ENCODE measurements around the gene RGS6. TPM values are rescaled to one million over a fixed set of nuclear protein-coding genes. Genes with fewer than 3 reads are reported as not detected.
"Not testable (repeated sequence)": the region's sequence is repeated elsewhere in the genome, so short reads cannot be mapped to it uniquely, and the experiment has no call there.

Gene RGS6
- total RNA-seq, 2 experiments from 2014 or later, result 0.10 to 0.44 TPM

DNA sequence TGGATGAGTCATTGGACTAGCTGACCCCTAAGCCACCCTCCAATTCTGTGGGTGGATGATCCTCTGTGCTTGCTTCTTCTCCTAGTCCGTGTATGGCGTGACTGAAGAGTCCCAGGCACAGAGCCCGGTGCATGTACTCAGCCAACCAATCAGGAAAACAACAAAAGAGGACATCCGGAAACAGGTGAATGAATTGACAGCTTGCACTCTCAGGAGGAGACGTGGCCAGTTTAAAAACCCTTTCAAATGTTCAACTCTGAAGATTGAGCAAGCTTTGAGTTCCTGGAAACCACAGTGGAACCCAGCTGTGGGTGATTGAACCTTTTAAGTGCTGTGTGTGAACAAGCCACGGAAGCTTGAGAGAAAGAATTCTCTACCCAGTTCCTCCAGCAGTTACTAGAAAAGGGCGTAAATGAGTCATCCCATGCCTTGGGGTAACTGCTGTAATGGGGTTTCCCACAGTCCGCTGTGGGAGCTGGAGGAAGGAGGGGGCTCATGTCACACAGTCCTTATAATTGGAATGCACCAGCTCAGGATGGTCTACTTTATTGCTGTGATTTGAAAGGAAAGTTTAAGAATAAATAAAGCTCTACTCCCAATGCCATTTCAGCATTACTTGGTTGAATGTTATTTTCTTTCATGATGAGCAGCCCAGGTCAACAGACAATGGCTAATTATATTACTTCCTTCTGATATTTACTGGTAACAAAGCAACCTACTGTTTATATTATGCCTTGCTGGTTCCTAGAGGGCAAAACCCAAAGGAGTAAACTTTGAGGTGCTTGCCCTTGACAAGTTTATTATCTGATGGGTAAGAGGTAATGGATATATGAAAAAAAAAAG, 544.6 kb downstream of the RGS6 start:
- Mint-ChIP-seq H3K27ac (peak overlapping the region; percentile 80), H3K4me1 (peaks cover 42% of the 10 kb centered on the region)

DNA sequence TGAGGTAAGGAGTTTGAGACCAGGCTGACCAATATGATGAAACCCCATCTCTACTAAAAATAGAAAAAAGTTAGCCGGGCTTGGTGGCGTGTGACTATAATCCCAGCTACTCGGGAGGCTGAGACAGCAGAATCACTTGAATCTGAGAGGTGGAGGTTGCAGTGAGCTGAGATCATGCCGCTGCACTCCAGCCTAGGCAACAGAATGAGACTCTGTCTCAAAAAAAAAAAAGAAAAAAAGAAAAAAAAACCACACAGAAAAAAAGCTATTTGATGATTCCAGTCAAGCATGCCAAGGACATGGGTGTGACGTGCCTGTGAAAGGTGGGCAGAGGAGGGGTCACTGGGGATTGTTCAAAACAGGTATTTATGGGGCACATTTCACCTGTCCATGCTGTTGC, 545.3 kb downstream of the RGS6 start:
- not testable (repeated sequence) for DNase-seq, H3K9me3 Mint-ChIP-seq, H3K36me3 Mint-ChIP-seq, H3K27ac Mint-ChIP-seq, H3K4me3 Mint-ChIP-seq
- Mint-ChIP-seq H3K4me1 (peaks cover 42% of the 10 kb centered on the region), H3K27me3 (peaks cover 37% of the 10 kb centered on the region)

More for the DNA sequence above, 544.6 kb downstream of the RGS6 start:
- DNase-seq, result peak; percentile 78
- no peaks in the 10 kb centered on the region for H3K36me3 Mint-ChIP-seq
- H3K27me3 Mint-ChIP-seq, result peaks cover 30% of the 10 kb centered on the region
- H3K9me3 Mint-ChIP-seq, result no peaks in the 10 kb centered on the region
- H3K4me3 Mint-ChIP-seq, result peak overlapping the region; percentile 38

DNA sequence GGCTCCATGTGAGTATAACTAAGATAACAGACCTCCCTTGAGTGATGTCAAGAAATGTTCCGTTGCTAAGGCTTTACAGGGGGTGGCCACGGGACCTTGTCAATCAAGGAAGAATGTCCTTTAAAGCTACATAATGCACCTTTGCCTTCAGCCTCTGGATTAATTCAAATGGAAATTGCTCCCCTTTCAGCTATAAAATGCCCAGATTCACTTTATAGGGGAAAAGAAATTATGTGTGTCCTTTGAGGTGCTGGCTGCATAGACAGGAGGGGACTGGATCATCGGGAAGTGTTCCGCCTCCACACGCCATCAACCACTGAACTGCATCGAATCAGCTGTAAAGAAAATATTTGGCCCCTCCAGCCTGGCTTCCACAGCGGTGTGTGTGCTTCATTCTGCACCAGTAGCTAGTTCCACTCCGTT, 546.3 kb downstream of the RGS6 start:
- Mint-ChIP-seq H3K4me3 (no peak overlapping the region), H3K36me3 (no peaks in the 10 kb centered on the region), H3K27me3 (peaks cover 40% of the 10 kb centered on the region), H3K4me1 (peaks cover 42% of the 10 kb centered on the region), H3K9me3 (no peaks in the 10 kb centered on the region), H3K27ac (no peak overlapping the region)
- DNase-seq, result no peak

DNA sequence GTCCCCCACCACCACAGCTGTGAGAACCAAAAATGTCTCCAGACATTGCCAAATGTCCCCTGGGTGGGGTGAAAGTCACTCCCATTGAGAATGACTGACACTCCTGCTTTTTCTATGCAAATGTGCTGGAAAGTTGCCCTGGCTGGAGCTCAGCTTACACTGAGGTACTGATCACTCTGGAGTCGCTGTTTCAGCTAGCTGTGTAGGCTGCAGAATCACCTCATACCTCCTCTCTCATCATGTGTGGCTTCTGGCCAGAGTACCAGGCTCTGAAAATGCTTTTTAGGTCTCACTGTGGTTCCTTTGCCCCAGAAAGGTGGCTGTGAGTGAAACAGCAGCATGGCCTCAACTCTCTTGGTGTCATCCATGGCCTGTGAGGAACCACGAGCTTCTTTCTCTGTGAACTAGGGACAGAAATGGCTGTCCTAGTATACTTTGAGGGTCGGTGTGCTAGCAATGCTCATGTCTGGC, 547.3 kb downstream of the RGS6 start:
- Mint-ChIP-seq H3K27me3 (peaks cover 36% of the 10 kb centered on the region), H3K4me1 (peaks cover 42% of the 10 kb centered on the region), H3K36me3 (peaks cover 2% of the 10 kb centered on the region), H3K9me3 (no peaks in the 10 kb centered on the region), H3K27ac (no peak overlapping the region), H3K4me3 (no peak overlapping the region)
- no peak for DNase-seq

DNA sequence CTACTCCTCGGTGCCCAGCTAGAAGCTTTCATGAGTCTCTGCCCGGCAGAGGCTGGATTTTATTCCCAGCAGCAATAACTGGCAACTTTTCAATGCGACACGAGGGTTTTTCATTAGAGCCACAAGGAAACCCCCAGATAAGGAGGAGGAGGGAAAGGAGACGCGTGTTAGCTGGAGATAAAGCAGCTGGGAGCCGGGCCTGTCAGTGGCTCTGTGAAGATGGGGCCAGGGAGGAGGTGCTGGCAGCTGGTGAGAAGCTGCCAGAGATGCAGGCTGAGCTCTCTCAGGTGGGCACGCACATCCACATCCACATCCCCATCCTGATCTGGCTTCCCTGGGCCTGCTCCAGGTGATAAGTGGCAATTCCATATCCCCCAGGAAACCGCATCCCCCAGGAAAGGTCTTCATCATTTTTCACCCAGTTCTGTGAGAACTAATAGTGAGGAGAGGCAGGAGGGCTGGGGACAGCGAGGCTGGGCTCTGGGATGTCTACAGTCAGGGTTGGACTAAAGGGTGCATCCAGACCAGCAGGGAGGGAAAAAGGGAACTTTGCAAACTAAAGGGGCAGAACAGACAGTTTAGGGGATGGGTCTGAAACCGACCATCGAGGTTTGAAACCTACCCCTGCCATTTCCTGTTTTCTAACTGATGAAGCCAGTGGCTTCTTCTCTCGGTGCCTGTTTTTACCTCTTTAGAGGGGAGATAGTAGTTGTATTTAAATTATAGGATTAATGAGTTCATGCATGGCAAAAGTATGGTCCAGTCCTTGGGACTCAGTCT, 548.4 kb downstream of the RGS6 start:
- Mint-ChIP-seq H3K27ac (no peak overlapping the region), H3K9me3 (no peaks in the 10 kb centered on the region), H3K4me3 (no peak overlapping the region), H3K4me1 (peaks cover 42% of the 10 kb centered on the region), H3K36me3 (peaks cover 2% of the 10 kb centered on the region), H3K27me3 (peaks cover 33% of the 10 kb centered on the region)
- no peak for DNase-seq

DNA sequence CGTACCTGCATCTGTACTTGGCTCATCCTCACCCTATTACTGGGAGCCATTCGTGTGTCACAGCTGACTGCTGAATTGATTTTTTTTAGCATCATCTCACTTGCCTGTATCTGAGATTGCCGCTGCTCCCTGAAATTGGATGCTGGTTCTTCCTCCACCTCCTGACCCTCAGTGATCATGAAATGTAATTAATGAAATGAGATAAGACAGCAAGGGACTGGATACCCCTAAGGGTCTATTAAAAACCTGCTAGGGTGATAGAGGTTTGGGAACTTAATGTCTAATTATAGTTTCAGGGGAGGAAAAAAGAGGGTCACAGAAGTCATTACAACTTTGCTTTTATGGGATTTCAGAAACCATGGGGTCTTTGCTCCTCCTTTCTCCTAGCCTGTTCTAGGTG, 551.1 kb downstream of the RGS6 start:
- H3K4me3 Mint-ChIP-seq, result no peak overlapping the region
- no peak overlapping the region for H3K27ac Mint-ChIP-seq
- H3K27me3 Mint-ChIP-seq, result peaks cover 25% of the 10 kb centered on the region
- H3K36me3 Mint-ChIP-seq, result peaks cover 4% of the 10 kb centered on the region
- H3K4me1 Mint-ChIP-seq, result peaks cover 21% of the 10 kb centered on the region
- no peak for DNase-seq
- H3K9me3 Mint-ChIP-seq, result no peaks in the 10 kb centered on the region

DNA sequence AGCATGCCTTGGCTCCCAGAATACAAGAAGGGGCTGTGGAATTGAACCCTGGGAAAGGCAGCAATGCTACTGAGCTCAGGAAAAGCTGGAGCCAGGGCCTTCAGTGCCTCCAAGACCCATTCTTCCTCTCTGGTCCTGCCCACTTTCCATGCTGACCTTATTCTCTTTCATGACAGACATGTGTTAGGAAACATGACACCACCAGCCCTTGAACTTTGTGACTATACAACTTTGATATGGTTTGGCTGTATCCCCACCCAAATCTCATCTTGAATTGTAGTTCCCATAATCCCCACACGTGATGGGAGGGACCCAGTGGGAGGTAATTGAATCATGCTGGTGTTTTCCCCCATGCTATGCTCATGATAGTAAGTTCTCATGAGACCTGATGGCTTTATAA, 553.5 kb downstream of the RGS6 start:
- H3K9me3 Mint-ChIP-seq, result peaks cover 6% of the 10 kb centered on the region
- H3K27me3 Mint-ChIP-seq, result peaks cover 11% of the 10 kb centered on the region
- peaks cover 4% of the 10 kb centered on the region for H3K36me3 Mint-ChIP-seq
- H3K4me3 Mint-ChIP-seq, result no peak overlapping the region
- DNase-seq, result no peak
- peaks cover 7% of the 10 kb centered on the region for H3K4me1 Mint-ChIP-seq
- no peak overlapping the region for H3K27ac Mint-ChIP-seq

DNA sequence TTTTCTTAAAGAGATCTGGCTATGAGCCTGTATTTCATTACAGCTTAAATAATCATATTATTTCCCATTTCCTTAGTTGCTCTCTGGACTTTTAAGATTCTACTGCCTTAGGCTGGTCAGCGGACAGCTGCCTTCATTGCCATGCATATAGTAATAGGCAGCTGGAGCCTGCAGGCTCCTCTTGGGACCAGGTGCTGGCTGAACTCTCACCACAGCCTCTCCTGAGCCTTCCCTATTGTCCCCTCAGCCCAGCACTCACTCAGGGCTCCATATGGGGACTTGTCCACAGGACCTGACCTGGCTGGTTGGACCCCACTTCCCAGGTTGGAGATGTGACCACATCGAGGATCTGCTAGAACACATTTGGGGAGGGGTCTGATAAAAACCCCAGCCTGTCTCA, 556.3 kb downstream of the RGS6 start:
- peaks cover 7% of the 10 kb centered on the region for H3K9me3 Mint-ChIP-seq

DNA sequence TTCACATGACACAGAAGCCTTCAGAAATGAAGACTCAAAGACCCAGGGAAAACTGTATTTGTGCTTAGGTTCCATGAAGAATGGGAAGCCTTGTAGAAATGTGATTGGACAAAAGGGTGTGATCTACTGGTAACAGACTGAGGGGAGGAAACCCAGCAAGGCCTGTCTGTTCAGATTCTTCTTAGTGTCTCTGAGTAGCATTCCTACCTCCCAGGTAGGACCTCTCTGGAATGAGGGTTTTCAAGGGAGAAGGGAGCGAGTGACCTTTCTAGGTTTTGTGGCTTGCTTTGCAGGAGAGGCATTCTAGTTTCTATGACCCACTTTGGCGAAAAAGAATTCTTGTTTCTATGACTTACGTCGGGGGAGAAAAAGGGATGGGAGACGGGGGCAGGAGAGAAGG, 560.0 kb downstream of the RGS6 start:
- no peaks in the 10 kb centered on the region for H3K36me3 Mint-ChIP-seq
- DNase-seq, result no peak
- peaks cover 17% of the 10 kb centered on the region for H3K9me3 Mint-ChIP-seq
- no peak overlapping the region for H3K4me3 Mint-ChIP-seq
- H3K27ac Mint-ChIP-seq, result no peak overlapping the region
- peaks cover 7% of the 10 kb centered on the region for H3K27me3 Mint-ChIP-seq
- H3K4me1 Mint-ChIP-seq, result no peaks in the 10 kb centered on the region

More for the DNA sequence above, 556.3 kb downstream of the RGS6 start:
- Mint-ChIP-seq H3K4me1 (no peaks in the 10 kb centered on the region), H3K27me3 (no peaks in the 10 kb centered on the region), H3K4me3 (no peak overlapping the region), H3K27ac (no peak overlapping the region), H3K36me3 (peaks cover 4% of the 10 kb centered on the region)
- DNase-seq, result no peak

DNA sequence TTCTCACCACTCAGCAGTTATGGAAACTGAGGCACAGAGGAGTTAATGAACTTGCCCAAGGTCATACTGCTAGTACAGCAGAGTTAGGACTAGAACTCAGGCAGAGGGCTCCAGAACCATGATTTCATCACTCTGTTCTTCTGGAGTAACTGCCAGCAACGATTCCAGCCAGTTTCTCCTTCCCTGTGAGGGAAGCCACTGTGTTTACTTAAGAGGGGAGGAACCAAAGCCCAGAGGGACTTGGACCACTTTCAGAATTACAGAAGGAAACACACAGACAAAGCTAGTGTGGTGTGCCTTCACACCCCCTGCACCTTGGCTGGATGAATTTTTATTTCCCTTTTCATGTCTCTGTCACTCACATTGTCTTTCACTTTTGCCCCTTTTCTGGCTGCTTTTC, 563.4 kb downstream of the RGS6 start:
- Mint-ChIP-seq H3K27me3 (peaks cover 7% of the 10 kb centered on the region), H3K27ac (no peak overlapping the region), H3K9me3 (peaks cover 11% of the 10 kb centered on the region), H3K4me1 (no peaks in the 10 kb centered on the region), H3K4me3 (no peak overlapping the region), H3K36me3 (no peaks in the 10 kb centered on the region)
- no peak for DNase-seq

DNA sequence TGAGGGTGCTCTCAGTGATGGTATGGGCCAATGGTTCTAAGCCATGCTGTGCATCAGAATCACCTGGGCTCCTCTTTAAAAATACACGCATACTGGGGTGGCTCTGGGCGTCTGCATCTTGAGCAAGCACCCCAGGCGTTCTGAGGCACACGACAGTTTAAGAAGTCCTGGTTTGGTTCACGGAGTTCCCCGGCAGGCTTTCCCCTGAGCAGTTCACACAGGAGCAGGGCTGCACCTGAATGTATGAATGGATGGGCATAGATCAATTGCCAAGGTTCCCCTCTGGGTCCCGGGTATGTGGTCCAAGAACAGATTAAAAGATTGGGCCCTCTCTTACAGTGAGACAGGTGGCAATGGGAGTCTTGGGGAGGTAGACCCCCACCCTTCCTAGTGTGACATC, 566.4 kb downstream of the RGS6 start:
- Mint-ChIP-seq H3K4me3 (no peak overlapping the region), H3K9me3 (peaks cover 8% of the 10 kb centered on the region), H3K27me3 (peaks cover 7% of the 10 kb centered on the region), H3K27ac (no peak overlapping the region), H3K4me1 (no peaks in the 10 kb centered on the region), H3K36me3 (no peaks in the 10 kb centered on the region)
- DNase-seq, result no peak

DNA sequence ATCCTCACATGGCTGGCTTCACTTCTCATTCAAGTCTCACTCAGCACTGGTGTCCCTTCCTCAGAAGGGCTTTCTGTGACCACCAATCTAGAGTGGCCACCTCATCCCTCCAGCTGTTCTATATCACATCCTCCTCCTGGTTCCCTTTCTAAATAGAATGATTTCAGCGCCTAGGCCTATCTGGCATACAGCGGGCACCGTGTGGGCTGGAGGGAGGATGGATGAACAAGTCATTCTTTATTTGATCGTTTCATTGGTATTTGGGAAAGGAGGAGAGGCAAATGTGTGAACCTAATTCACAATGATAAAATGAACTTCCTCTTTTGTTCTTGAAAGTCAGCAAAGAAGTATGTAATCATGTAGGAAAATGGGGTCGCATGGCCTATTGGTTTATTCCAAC, 567.5 kb downstream of the RGS6 start:
- H3K4me3 Mint-ChIP-seq, result no peak overlapping the region
- DNase-seq, result no peak
- H3K27ac Mint-ChIP-seq, result no peak overlapping the region
- peaks cover 7% of the 10 kb centered on the region for H3K27me3 Mint-ChIP-seq
- no peaks in the 10 kb centered on the region for H3K4me1 Mint-ChIP-seq
- no peaks in the 10 kb centered on the region for H3K36me3 Mint-ChIP-seq
- H3K9me3 Mint-ChIP-seq, result peaks cover under 1% of the 10 kb centered on the region

DNA sequence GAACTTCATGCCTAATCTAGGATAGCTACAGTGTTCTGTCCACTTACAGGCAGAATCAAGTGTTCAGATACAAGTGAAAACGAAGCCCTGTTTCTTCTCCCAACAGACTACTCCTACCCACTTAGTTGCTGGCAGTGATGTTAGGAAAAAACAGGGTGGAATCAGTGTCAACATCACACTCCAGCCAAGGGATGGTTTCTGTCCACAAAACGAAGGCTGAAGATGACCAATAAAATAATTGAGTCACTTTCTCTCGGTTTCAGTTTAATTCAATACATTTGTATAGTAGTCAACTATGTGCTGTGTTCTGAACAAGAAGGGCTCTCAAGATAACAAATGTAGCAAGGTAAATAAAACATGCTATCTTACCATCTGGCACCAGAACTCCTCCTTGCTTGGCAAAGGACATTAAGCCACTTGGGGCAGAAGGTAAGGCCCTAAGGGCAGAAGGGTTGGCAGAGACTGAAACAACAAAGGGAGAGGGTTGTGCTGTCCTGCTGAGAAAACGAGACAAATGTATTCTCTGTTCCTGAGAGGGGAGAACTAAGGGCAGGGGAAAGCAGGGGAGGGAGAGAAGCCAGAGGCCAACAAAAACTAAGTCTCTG, 568.1 kb downstream of the RGS6 start:
- H3K4me3 Mint-ChIP-seq, result no peak overlapping the region
- H3K27ac Mint-ChIP-seq, result no peak overlapping the region
- H3K27me3 Mint-ChIP-seq, result peaks cover 6% of the 10 kb centered on the region
- no peak for DNase-seq
- no peaks in the 10 kb centered on the region for H3K9me3 Mint-ChIP-seq
- H3K4me1 Mint-ChIP-seq, result no peaks in the 10 kb centered on the region
- no peaks in the 10 kb centered on the region for H3K36me3 Mint-ChIP-seq

DNA sequence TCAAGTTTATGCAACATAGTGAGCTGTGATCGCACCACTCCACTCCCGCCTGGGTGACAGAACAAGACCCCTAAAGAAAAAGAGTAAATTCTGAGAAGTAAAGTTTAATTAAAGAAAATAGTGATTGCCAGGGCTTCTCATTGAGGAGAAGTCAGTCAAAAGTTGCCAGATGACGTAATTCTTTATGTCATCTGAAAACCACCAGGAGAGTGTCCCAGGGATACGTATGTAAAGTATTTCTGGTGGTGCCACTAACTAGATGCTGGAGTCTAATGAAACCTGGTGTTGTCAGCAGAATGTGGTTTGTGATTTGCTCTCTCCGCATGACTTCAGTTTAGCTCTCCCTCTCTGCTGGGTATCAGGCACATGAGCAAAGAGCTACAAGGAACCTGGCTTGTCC, 569.2 kb downstream of the RGS6 start:
- H3K4me1 Mint-ChIP-seq, result no peaks in the 10 kb centered on the region
- no peak for DNase-seq
- H3K4me3 Mint-ChIP-seq, result no peak overlapping the region
- no peaks in the 10 kb centered on the region for H3K36me3 Mint-ChIP-seq
- H3K27ac Mint-ChIP-seq, result no peak overlapping the region
- H3K27me3 Mint-ChIP-seq, result peaks cover 4% of the 10 kb centered on the region
- H3K9me3 Mint-ChIP-seq, result no peaks in the 10 kb centered on the region

DNA sequence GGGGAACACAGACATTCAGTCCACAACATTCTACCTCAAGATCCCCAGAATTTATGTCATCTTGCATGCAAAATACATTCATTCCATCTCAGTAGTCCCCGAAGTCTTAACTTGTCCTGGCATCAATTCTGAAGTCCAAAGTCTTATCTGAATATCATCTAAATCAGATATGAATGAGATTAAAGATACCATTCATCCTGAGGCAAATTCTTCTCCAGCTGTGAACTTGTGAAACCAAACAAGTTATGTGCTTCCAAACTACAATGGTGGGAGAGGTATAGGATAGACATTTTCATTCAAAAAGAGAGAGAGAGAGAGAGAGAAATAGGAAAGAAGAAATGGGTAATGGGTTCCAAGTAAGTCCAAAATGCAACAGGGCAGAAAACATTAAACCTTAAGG, 571.0 kb downstream of the RGS6 start:
- H3K4me1 Mint-ChIP-seq, result no peaks in the 10 kb centered on the region
- no peaks in the 10 kb centered on the region for H3K27me3 Mint-ChIP-seq
- no peak overlapping the region for H3K4me3 Mint-ChIP-seq
- no peak for DNase-seq
- no peaks in the 10 kb centered on the region for H3K9me3 Mint-ChIP-seq
- H3K27ac Mint-ChIP-seq, result no peak overlapping the region
- no peaks in the 10 kb centered on the region for H3K36me3 Mint-ChIP-seq

Data from activated naive CD8-positive, alpha-beta T cell treated with anti-CD3 and anti-CD28 coated beads for 36 hours (primary cell).